GM18498 (cell line): ENCODE data around the gene EXOC6B.

Experiments
- ATAC-seq: cut with Tn5 transposase; IDR thresholded peaks from one replicate; pipeline ENCODE4 v1.9.1; 2021; ENCODE audit warnings: mild to moderate bottlenecking, moderate library complexity; ENCODE audit not compliant: unreplicated experiment

The EXOC6B gene

GRCh38 chr2:72825257-72826155 is at the start of gene EXOC6B:
TSS of gene EXOC6B (minus strand) at chr2:72826033.
- peak; percentile 87 for ATAC-seq

- ATAC-seq, result no peak
Measured at GRCh38 chr2:72871880-72872279, 46.0 kb upstream of the EXOC6B start.

- no peak for ATAC-seq
Measured at GRCh38 chr2:72871060-72871459, 45.2 kb upstream of the EXOC6B start.

DNA sequence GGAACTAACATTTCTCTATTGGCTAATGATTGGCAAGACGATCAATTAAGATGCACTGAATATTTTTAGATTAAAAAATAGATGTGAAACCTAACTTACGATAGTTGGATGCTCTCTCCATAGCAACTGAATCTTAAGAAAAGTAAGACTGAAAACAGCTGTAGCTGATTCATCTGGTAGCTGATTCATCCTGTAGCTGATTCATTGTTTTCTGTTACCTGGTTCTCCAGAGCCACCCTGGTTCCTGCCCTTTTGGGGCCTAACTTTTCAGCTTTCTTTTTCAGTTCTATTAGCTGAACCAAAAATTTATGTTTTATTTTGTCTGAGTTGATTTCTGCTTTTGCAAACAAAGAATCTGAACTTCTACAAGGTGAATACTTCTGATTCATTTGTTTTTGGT is 38.7 kb upstream of the EXOC6B start:
- ATAC-seq, result peak; percentile 62

- ATAC-seq, result no peak
Measured at GRCh38 chr2:72863046-72863445, 37.2 kb upstream of the EXOC6B start.

DNA sequence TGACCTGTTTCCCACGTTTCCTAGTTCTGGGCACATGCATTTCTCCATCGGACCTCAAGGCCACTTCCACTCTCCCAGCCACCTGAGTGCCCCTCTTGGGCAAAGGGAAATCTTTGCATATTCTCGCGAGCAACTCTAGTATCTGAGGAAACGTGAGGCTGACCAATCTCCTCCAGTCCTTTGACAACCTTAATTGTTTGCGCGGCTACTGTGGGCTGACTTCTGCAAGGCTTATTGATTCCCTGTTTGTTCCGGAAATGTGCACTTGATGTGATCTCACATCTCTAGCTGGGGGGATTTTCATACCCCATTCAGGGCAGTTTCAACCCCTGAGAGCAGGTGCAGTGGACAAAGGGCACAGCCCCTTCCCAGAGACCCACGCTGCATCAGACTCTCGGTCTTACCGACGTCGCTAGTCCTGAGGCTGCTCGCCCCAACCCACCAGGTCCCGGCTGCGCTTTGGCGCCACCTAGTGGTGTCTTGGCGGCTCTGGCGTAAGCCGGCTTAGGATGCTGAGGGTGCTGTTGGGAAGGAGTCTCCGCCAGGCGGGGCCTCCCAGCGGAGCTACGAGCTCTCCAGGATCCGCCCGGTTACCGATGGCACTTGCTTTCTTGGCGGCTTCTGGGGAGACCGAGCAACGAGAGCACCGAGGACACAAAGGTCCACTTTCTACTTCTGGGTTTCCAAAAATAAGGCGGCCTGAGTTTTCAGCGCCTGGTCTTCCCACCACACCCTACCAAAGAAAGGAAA is 36.6 kb upstream of the EXOC6B start:
- peak; percentile 92 for ATAC-seq

GRCh38 chr2:72859831-72860262 is 34.0 kb upstream of the EXOC6B start:
- ATAC-seq, result peak; percentile 63

DNA sequence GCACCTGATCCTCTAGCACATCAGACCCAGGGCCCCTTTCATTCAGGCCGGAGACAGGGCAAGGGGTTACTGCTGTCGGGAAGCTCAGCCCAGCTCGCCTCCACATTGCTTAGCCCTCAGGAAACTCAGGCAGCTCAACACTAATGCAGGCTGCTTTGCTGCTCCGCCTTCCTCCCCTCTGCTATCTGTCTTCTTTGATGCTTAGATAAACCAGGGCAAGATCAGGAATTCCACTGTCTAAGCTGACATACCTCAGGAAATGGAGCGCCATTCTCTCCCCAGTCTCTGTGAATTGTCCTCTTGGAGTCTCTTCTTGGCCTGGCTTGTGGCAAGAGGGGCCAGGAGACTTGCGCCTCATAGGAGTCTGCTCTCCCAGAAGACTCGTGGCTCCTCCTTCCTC is 25.5 kb upstream of the EXOC6B start:
- ATAC-seq, result no peak

DNA sequence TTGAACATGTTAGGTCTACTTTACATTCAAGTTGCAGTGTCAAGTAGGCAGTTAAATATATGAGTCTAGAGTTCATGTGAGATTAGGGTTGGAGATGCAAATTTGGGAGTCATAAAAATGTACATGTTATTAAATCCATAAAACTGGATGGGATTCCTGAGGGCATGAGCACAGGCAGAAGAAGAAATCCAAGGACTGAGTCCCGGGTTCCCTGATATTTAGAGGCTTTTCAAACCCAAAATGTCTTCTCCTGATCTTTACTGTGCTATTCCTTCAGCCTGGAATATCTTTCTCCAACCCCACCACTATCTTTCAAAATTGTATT is 23.3 kb upstream of the EXOC6B start:
- no peak for ATAC-seq

- no peak for ATAC-seq
Measured at GRCh38 chr2:72848436-72849137, 22.8 kb upstream of the EXOC6B start.

GRCh38 chr2:72847534-72848315 is 21.9 kb upstream of the EXOC6B start:
- no peak for ATAC-seq

DNA sequence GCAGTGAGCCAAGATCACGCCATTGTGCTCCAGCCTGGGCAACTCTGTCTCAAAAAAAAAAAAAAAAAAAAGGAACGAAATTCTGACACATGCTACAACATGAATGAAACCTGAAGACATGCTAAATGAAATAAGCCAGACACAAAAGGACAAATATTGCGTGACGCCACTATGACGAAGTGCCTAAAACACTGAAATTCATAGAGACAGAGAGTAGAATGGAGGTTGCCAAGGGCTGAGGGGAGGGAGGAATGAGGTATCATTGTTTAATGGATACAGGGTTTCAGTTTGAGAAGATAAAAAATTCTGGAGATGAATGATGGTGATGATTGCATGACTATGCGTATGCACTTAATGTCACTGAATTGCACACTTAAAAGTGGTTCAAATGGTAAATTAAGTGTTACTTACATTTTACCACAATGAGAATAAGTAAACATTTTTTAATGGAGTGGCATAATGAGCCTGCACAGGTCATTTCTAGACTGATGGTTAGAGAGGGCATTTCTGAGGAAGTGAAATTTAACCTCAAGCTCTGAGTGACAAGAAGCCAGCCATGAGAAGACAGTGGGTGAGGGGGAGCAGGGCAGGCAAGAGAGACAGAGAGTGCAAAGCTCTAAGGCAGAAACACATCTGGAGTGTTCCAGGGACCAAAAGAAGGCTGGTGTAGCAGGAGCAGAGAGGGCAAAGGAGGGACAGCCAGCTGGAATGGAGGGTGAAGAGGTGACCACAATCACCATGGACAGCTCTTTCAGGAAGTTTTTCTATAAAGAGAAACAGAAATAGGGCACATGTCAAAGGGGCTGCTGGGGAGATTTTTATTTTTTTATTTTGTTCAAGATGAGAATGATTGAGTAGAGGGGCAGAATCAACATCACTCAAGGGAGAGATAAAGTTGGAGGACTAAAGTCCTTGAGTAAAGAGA is 20.6 kb upstream of the EXOC6B start:
- ATAC-seq, result peak; percentile 100

DNA sequence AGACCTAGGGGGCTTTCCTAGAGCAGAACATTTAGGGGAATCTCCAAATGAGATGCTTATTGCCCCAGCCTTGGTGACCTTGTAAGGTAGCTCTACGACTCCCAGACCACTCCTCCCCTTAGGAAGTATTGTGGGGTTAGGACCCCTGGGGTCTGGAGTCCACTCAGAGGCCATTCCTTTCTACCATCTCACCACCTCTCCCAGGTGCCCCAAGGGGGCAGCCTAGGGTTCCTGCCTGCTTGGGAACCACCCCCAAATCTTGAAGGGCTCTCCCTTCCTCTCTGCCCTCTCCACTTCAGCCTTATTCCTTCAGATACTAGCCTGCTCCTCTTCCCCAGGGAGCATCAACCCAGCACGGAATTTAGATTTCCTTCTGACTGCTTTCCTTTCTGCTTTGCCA is 17.5 kb upstream of the EXOC6B start:
- ATAC-seq, result no peak

DNA sequence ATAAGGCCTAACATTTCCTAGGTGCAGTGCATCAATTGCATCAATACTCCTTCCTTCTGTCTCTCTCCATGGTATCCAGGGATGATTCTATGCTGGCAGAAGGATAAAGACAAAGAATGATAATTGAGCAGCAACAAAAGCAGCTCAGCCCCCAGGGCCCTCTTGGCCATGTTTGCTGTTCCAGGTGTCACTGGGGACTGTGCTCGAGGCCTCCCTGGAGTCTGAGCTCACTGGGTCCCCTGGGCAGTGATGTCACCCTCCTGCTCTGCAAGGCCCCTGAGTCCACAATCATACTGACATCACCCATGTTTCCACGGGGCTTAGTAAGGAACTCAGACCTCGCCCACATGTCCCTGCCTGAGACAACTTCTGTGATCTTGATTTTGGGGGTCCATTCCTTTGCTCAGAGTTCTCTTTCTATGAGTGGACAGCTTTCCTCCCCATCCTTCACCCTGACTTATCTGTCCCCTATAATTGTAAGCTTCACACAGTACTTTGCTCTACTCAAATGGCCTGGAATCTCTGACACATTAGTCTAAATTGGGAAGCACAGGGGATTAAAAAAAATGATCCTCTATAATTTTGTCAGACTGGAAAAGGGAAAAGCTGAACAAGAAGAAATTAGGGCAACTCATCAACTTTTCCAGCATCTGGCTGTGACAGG is 15.8 kb upstream of the EXOC6B start:
- ATAC-seq, result no peak

- ATAC-seq, result no peak
Measured at GRCh38 chr2:72840066-72840465, 14.2 kb upstream of the EXOC6B start.

GRCh38 chr2:72837171-72837570 is 11.3 kb upstream of the EXOC6B start:
- no peak for ATAC-seq

GRCh38 chr2:72835403-72835802 is 9.6 kb upstream of the EXOC6B start:
- no peak for ATAC-seq

GRCh38 chr2:72834596-72834995 is 8.8 kb upstream of the EXOC6B start:
- no peak for ATAC-seq

GRCh38 chr2:72833084-72833714 is 7.4 kb upstream of the EXOC6B start:
- ATAC-seq, result no peak
